Liver (tissue), 9 donors: ENCODE data around the gene MXD4. TPM values are rescaled to one million over a fixed set of nuclear protein-coding genes. Genes with fewer than 3 reads are reported as not detected.

Experiments
- DNase-seq: peaks from one replicate; pipeline ENCODE4 v3.0.0-alpha.2; 2017; ENCODE audit warnings: low spot score
- H3K27ac ChIP-seq, 2 donors: one replicate each; pipeline ENCODE4 v1.7.0; 2013; ENCODE audit warnings: inconsistent platforms in 2 of 2, low read length in 2 of 2, control low read depth in 1 of 2, low read depth in 1 of 2, mild to moderate bottlenecking in 1 of 2
- H3K27me3 ChIP-seq, 4 donors: one replicate each; pipeline versions ENCODE4 v1.6.1 to v1.7.0; 2013; ENCODE audit warnings: low read length in 3 of 4, inconsistent platforms in 1 of 4, mild to moderate bottlenecking in 1 of 4, moderate library complexity in 1 of 4; ENCODE audit not compliant: control insufficient read depth in 4 of 4, insufficient read depth in 4 of 4
- H3K36me3 ChIP-seq, 4 donors: one replicate each; pipeline versions ENCODE4 v1.6.1 to v1.7.0; 2013; ENCODE audit warnings: low read length in 3 of 4, mild to moderate bottlenecking in 3 of 4, low read depth in 1 of 4, moderate library complexity in 1 of 4; ENCODE audit not compliant: control insufficient read depth in 4 of 4, insufficient read depth in 3 of 4
- H3K4me1 ChIP-seq, 4 donors: one replicate each; pipeline versions ENCODE4 v1.6.1 to v1.7.0; 2013; ENCODE audit warnings: low read length in 3 of 4, mild to moderate bottlenecking in 3 of 4, moderate library complexity in 1 of 4; ENCODE audit not compliant: control insufficient read depth in 4 of 4, insufficient read depth in 4 of 4
- H3K4me3 ChIP-seq, 3 donors: one replicate each; pipeline versions ENCODE4 v1.6.1 to v1.7.0; 2013; ENCODE audit warnings: low read length in 3 of 3, control low read depth in 1 of 3, low read depth in 1 of 3, mild to moderate bottlenecking in 1 of 3
- H3K9ac ChIP-seq, 2 donors: one replicate each; pipeline ENCODE4 v1.7.0; 2013; ENCODE audit warnings: low read length in 2 of 2, mild to moderate bottlenecking in 2 of 2, moderate library complexity in 2 of 2, control low read depth in 1 of 2, low read depth in 1 of 2
- H3K9me3 ChIP-seq, 4 donors: one replicate each; pipeline versions ENCODE4 v1.6.1 to v1.7.0; 2013; ENCODE audit warnings: low read length in 3 of 4; ENCODE audit not compliant: control insufficient read depth in 4 of 4
- ATF3 ChIP-seq: IDR thresholded peaks from 2 replicates; pipeline ENCODE4 v1.6.1; 2016; ENCODE audit warnings: antibody characterized with exemption
- CTCF ChIP-seq: fragments of 150-350 bp; IDR thresholded peaks from 2 replicates; pipeline ENCODE4 v1.5.1; 2017; ENCODE audit warnings: improper control_type of control experiment, low read depth, low read length; ENCODE audit not compliant: missing input control
- FOXA1 ChIP-seq: IDR thresholded peaks from 2 replicates; pipeline ENCODE4 v1.6.1; 2016; ENCODE audit warnings: antibody characterized with exemption
- GABPA ChIP-seq, 2 donors: IDR thresholded peaks in 1 of 2; conservative IDR thresholded peaks in 1 of 2; 2 replicates each; pipeline ENCODE4 v1.6.1; 2016; ENCODE audit warnings: antibody characterized with exemption in 2 of 2, mild to moderate bottlenecking in 1 of 2, moderate library complexity in 1 of 2
- HNF4A ChIP-seq, 2 donors: conservative IDR thresholded peaks; 2 replicates each; pipeline ENCODE4 v1.6.1; 2016; ENCODE audit warnings: antibody characterized with exemption in 2 of 2, mild to moderate bottlenecking in 2 of 2
- HNF4G ChIP-seq: IDR thresholded peaks from 2 replicates; pipeline ENCODE4 v1.6.1; 2016; ENCODE audit warnings: antibody characterized with exemption
- JUND ChIP-seq, 2 donors: IDR thresholded peaks; 2 replicates each; pipeline ENCODE4 v1.6.1; 2016; ENCODE audit warnings: antibody characterized with exemption in 2 of 2
- NR2F2 ChIP-seq: IDR thresholded peaks from 2 replicates; pipeline ENCODE4 v1.6.1; 2016; ENCODE audit warnings: antibody characterized with exemption
- RAD21 ChIP-seq, 2 donors: IDR thresholded peaks; 2 replicates each; pipeline ENCODE4 v1.6.1; 2016; ENCODE audit warnings: antibody characterized with exemption in 2 of 2, mild to moderate bottlenecking in 2 of 2
- RXRA ChIP-seq, 2 donors: IDR thresholded peaks; 2 replicates each; pipeline ENCODE4 v1.6.1; 2017 to 2018; ENCODE audit warnings: antibody characterized with exemption in 2 of 2, mild to moderate bottlenecking in 1 of 2
- SP1 ChIP-seq: IDR thresholded peaks from 2 replicates; pipeline ENCODE4 v1.6.1; 2018; ENCODE audit warnings: antibody characterized with exemption, mild to moderate bottlenecking
- TAF1 ChIP-seq: conservative IDR thresholded peaks from 2 replicates; pipeline ENCODE4 v1.6.1; 2016; ENCODE audit warnings: antibody characterized with exemption, mild to moderate bottlenecking
- YY1 ChIP-seq: IDR thresholded peaks from 2 replicates; pipeline ENCODE4 v1.6.1; 2016; ENCODE audit warnings: antibody characterized with exemption, mild to moderate bottlenecking
- WGBS: extraction: QIAGEN DNeasy Blood & Tissue Kit; methylation state at CpG from one replicate; pipeline ENCODE4 v1.1.7; 2013; 5-methylcytosine and 5-hydroxymethylcytosine counted together
- polyA plus RNA-seq, 2 donors: library from polyadenylated mRNA; stranded (reverse) in 1 of 2; unstranded in 1 of 2; fragments of 200-250 nt in 1 of 2; fragments of >200 nt in 1 of 2; fragmentation: Nextera tagmentation in 1 of 2; extraction: Ambion mirVana in 1 of 2; gene quantifications; one replicate each; pipeline versions ENCODE4 v1.2.1 to v1.2.3, GENCODE V29; 2013 to 2015
- total RNA-seq, 2 donors: library from RNA; depleted of rRNA; stranded (reverse); fragments of >200 nt; gene quantifications; one replicate each; pipeline ENCODE4 v1.2.3, GENCODE V29; 2014
- TF ChIP-seq, protein P1 (sequence below): IDR thresholded peaks from 2 replicates; pipeline ENCODE4 v1.6.1; 2016; ENCODE audit warnings: antibody characterized with exemption
- TF ChIP-seq, protein P2 (sequence below): IDR thresholded peaks from 2 replicates; pipeline ENCODE4 v1.6.1; 2016; ENCODE audit warnings: antibody characterized with exemption
- donor health status: healthy.
- donor health status: healthy.
- donor health status: healthy.
- donor health status: healthy.
- donor health status: healthy.

The MXD4 gene
- total and polyA plus RNA-seq, 4 donors = 6.5 to 19.6 (median 15.9) TPM

DNA sequence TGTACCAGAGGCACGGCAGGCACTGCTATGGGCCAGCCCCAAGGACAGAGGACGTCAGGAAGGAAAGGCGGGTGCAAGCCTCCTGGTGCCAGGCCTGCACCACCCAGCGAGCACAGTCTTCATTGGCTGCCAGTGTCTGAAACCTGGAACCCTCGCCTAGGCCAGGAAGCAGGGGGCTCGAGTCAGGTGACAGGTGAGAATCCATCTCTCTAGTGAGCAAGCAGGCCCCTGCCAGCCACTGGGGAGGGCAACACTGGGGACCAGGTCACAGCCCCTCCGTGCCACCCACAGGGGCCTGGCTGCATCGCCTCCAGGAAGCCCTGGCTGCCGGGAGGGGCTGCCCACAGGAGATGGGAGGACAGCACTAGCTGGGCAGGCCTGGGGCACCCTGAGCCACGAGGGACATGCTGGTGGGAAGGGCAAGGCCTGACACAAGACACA, 13.1 kb downstream of the MXD4 start:
- Histone ChIP-seq H3K36me3 (peaks cover 4 to 33% (median 15%) of the 10 kb centered on the region in 4 donors), H3K9me3 (no peaks in the 10 kb centered on the region), H3K9ac (no peak overlapping the region), H3K27me3 (no peaks in the 10 kb centered on the region), H3K4me1 (peaks cover 0 to 3% (median 1%) of the 10 kb centered on the region in 4 donors), H3K4me3 (no peak overlapping the region), H3K27ac (no peak overlapping the region)
- TF ChIP-seq ATF3 (no peak), RXRA (IDR thresholded peaks at IDR 0.05) (no peak), CTCF (no peak), YY1 (no peak)
- no peak for DNase-seq
- 86% methylated on average over 10 of the region's 10 CpGs for WGBS

DNA sequence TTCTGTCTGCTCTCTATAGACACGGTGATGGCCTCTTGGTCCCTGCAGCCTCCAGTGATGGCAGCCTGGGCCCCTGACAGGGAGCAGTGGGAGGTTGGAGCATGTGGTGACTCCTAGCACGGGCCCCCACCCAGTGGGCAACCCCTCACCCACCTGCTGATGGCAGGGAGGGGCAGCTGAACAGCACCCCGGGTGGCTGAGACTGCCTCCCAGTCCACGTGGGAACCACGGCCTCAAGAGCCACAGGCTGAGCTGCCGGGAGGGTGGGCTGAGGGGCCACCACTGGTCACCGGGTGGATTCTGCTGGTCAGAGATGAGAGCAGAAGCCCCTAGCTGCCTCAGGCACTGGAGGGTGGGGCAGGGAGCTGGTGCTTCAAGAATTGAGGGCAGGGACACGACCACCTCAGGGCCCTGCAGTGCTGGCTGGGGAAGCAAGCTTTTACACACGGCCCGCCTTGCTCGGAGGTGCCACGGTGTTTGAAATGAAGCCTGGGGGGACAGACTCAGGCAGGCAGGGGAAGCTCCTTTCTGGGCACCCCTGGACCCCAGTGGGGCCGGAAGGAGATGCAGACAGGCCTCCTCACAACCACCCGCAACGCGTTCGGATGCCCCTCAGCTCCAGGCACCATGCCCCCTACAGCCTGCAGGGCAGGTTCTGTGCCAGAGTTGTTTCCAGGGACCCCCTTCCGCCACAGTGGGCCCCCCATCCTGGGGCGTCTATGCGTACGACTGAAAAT, 13.7 kb downstream of the MXD4 start:
- Histone ChIP-seq H3K9me3 (no peaks in the 10 kb centered on the region), H3K27me3 (no peaks in the 10 kb centered on the region), H3K27ac (no peak overlapping the region), H3K9ac (no peak overlapping the region), H3K4me1 (peaks cover 0 to 3% (median 1%) of the 10 kb centered on the region in 4 donors), H3K4me3 (no peak overlapping the region), H3K36me3 (peaks cover 4 to 30% (median 13%) of the 10 kb centered on the region in 4 donors)
- TF ChIP-seq GABPA (IDR thresholded peaks at IDR 0.05 in 1 of 2, conservative IDR thresholded peaks at IDR 0.05 in 1 of 2) = no peak
- TF ChIP-seq RXRA (IDR thresholded peaks at IDR 0.05) = no peak
- no peak for TF ChIP-seq FOXA1
- no peak for DNase-seq
- WGBS = 90% methylated on average over 21 of the region's 21 CpGs

DNA sequence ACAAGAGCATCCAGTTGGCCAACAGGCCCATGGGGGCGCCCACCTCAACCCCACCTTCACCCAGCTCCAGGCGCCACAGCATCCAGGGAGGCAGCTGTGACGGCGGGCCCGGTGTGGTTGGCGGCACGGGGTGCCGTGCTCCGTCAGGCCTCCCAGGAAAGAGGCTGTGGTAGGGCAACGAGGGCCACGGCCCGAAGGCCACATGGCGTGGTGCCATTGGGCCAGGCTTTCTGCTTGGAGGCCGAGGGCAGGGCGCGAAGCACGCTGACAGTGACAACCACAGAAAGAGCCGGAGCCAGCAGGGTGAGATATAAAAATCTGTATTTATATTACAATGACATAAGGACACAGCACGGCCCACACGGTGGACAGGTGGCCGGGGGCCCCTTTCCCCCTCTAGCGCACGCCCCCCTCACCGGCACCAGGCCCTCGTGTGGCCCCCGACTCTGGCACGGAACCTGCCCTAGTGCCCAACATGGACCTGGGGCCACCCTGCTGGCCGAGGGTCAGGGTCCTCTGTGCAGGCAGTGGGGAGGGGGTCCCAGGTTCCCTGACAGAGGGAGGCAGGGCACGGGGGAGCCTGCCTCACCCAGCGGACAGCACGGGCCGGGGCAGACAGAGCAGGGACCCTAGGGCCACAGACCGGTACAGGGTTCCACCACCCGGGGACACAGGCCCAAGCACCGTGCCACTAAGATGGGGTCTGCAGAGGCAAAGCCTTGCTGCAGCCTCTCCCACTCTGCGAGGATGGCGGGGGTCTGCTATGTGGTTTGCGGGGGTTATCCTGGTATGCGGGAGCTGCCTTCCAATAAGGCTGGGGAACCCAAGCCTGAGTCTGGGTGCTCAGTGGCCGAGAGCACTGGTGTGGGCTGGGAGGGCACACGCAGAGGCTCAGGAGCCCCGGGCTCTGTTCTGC, 14.5 kb downstream of the MXD4 start:
- Histone ChIP-seq H3K9me3 (no peaks in the 10 kb centered on the region), H3K4me1 (peaks cover 0 to 3% (median 1%) of the 10 kb centered on the region in 4 donors), H3K9ac (no peak overlapping the region), H3K27me3 (no peaks in the 10 kb centered on the region), H3K4me3 (no peak overlapping the region), H3K36me3 (peaks cover 4 to 30% (median 12%) of the 10 kb centered on the region in 4 donors), H3K27ac (no peak overlapping the region)
- no peak for DNase-seq
- 93% methylated on average over 42 of the region's 42 CpGs for WGBS
- TF ChIP-seq NR2F2 = no peak
- TF ChIP-seq, protein P1, sequence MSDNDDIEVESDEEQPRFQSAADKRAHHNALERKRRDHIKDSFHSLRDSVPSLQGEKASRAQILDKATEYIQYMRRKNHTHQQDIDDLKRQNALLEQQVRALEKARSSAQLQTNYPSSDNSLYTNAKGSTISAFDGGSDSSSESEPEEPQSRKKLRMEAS = no peak
- no peak for TF ChIP-seq RXRA (IDR thresholded peaks at IDR 0.05)
- TF ChIP-seq TAF1 = no peak
- TF ChIP-seq JUND (IDR thresholded peaks at IDR 0.05) = no peak
- no peak for TF ChIP-seq ATF3
- no peak for TF ChIP-seq HNF4G
- no peak for TF ChIP-seq RAD21 (IDR thresholded peaks at IDR 0.05)
- TF ChIP-seq FOXA1 = no peak
- TF ChIP-seq SP1 = no peak
- no peak for TF ChIP-seq HNF4A (conservative IDR thresholded peaks at IDR 0.05)
- no peak for TF ChIP-seq CTCF
- TF ChIP-seq, protein P2, sequence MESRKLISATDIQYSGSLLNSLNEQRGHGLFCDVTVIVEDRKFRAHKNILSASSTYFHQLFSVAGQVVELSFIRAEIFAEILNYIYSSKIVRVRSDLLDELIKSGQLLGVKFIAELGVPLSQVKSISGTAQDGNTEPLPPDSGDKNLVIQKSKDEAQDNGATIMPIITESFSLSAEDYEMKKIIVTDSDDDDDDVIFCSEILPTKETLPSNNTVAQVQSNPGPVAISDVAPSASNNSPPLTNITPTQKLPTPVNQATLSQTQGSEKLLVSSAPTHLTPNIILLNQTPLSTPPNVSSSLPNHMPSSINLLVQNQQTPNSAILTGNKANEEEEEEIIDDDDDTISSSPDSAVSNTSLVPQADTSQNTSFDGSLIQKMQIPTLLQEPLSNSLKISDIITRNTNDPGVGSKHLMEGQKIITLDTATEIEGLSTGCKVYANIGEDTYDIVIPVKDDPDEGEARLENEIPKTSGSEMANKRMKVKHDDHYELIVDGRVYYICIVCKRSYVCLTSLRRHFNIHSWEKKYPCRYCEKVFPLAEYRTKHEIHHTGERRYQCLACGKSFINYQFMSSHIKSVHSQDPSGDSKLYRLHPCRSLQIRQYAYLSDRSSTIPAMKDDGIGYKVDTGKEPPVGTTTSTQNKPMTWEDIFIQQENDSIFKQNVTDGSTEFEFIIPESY = no peak
